Right atrium auricular region (tissue), 2 donors: ENCODE measurements around the gene AKAP17A. TPM values are rescaled to one million over a fixed set of nuclear protein-coding genes. Genes with fewer than 3 reads are reported as not detected.

Experiments used
- DNase-seq: peaks from one replicate; pipeline ENCODE4 v3.0.0-alpha.2; 2019; ENCODE audit warnings: low spot score
- H3K27ac ChIP-seq, 2 donors: fragments of 200-600 bp; sonication (generic); 1 replicate in 1 of 2; 2 replicates in 1 of 2; pipeline ENCODE4 v1.5.1; 2016 to 2019
- H3K27me3 ChIP-seq, 2 donors: fragments of 200-600 bp; sonication (generic); one replicate each; pipeline versions ENCODE4 v1.5.1 to v1.6.0; 2017 to 2019
- H3K36me3 ChIP-seq: fragments of 200-600 bp; sonication (generic); one replicate; pipeline ENCODE4 v1.5.1; 2016
- H3K4me1 ChIP-seq, 2 donors: fragments of 200-600 bp; sonication (generic); one replicate each; pipeline versions ENCODE4 v1.5.1 to v1.6.0; 2017 to 2019
- H3K4me3 ChIP-seq, 2 donors: fragments of 200-600 bp; sonication (generic); 1 replicate in 1 of 2; 2 replicates in 1 of 2; pipeline ENCODE4 v1.5.1; 2017 to 2019; ENCODE audit warnings: mild to moderate bottlenecking in 1 of 2, moderate library complexity in 1 of 2
- H3K9me3 ChIP-seq, 2 donors: fragments of 200-600 bp; sonication (generic); one replicate each; pipeline ENCODE4 v1.5.1; 2019
- total RNA-seq, 2 donors: library from RNA; depleted of rRNA; stranded (reverse); fragments of >200 nt; gene quantifications; one replicate each; pipeline ENCODE4 v1.1.0, GENCODE V29; 2016
- TF ChIP-seq, protein P1 (sequence below), 2 donors: fragments of 200-600 bp; sonication (generic); IDR thresholded peaks; one replicate each; pipeline ENCODE4 v1.5.1; 2019; ENCODE audit warnings: antibody characterized with exemption in 2 of 2

The AKAP17A gene
- total RNA-seq, 2 donors from 2014 or later: 16.0 to 19.3 TPM

- no peak overlapping the region for H3K4me3 ChIP-seq
- TF ChIP-seq, protein P1, sequence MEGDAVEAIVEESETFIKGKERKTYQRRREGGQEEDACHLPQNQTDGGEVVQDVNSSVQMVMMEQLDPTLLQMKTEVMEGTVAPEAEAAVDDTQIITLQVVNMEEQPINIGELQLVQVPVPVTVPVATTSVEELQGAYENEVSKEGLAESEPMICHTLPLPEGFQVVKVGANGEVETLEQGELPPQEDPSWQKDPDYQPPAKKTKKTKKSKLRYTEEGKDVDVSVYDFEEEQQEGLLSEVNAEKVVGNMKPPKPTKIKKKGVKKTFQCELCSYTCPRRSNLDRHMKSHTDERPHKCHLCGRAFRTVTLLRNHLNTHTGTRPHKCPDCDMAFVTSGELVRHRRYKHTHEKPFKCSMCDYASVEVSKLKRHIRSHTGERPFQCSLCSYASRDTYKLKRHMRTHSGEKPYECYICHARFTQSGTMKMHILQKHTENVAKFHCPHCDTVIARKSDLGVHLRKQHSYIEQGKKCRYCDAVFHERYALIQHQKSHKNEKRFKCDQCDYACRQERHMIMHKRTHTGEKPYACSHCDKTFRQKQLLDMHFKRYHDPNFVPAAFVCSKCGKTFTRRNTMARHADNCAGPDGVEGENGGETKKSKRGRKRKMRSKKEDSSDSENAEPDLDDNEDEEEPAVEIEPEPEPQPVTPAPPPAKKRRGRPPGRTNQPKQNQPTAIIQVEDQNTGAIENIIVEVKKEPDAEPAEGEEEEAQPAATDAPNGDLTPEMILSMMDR (IDR thresholded peaks at IDR 0.05): no peak
- peaks cover 65% of the 10 kb centered on the region for H3K36me3 ChIP-seq
- no peaks in the 10 kb centered on the region for H3K4me1 ChIP-seq
- no peak for DNase-seq
- no peak overlapping the region for H3K27ac ChIP-seq
- no peaks in the 10 kb centered on the region for H3K9me3 ChIP-seq
- no peaks in the 10 kb centered on the region for H3K27me3 ChIP-seq
Measured at GRCh38 chrX:1601768-1602085, 10.3 kb downstream of the AKAP17A start.

DNA sequence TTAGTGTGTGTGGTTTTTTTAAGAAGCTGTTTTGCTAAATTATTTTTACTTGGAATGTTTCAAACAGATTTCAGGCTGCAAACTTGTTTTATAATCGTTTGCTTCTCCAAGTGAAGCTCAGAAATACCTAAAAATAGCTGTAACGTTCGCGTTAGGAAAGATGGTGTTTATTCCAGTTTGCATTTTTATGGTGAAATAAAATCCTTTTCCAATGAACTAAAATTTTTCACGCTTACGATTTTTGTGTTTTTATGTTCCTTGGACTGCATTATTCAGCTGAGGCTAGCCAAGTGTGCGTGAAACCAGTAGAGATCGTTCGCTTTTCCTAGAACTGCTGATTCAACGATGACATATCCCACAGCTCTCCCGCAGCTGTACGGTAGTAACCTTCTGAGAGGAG is 10.9 kb downstream of the AKAP17A start:
- Histone ChIP-seq H3K27ac (no peak overlapping the region), H3K4me3 (no peak overlapping the region), H3K27me3 (no peaks in the 10 kb centered on the region), H3K36me3 (peaks cover 59% of the 10 kb centered on the region), H3K4me1 (no peaks in the 10 kb centered on the region), H3K9me3 (no peaks in the 10 kb centered on the region)
- TF ChIP-seq, protein P1 (IDR thresholded peaks at IDR 0.05): no peak
- no peak for DNase-seq

DNA sequence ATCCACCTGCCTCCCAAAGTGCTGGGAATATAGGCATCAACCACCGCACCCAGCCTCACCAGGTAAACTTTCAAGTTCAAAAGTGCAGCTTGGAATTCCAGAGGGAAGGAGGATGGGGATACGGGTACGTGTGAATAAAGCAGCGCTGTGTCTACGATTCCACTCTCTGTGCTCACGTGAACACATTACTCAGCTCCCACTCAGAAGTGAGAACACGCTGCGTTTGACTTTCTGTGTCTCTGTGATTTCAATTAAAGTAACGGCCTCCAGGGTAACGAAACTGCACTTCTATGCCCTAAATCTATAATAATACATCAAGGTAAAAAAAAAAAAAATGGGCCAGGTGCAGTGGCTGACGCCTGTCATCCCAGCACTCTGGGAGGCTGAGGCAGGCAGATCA is 15.1 kb downstream of the AKAP17A start:
- no peak overlapping the region for H3K27ac ChIP-seq
- no peaks in the 10 kb centered on the region for H3K27me3 ChIP-seq
- H3K36me3 ChIP-seq: peaks cover 19% of the 10 kb centered on the region
- H3K4me3 ChIP-seq: no peak overlapping the region
- H3K4me1 ChIP-seq: no peaks in the 10 kb centered on the region
- TF ChIP-seq, protein P1 (IDR thresholded peaks at IDR 0.05): no peak
- no peaks in the 10 kb centered on the region for H3K9me3 ChIP-seq
- no peak for DNase-seq

- no peaks in the 10 kb centered on the region for H3K4me1 ChIP-seq
- no peak for DNase-seq
- H3K27ac ChIP-seq: no peak overlapping the region
- TF ChIP-seq, protein P1 (IDR thresholded peaks at IDR 0.05): no peak
- no peaks in the 10 kb centered on the region for H3K36me3 ChIP-seq
- no peak overlapping the region for H3K4me3 ChIP-seq
- H3K27me3 ChIP-seq: no peaks in the 10 kb centered on the region
- no peaks in the 10 kb centered on the region for H3K9me3 ChIP-seq
Measured at GRCh38 chrX:1609311-1609710, 17.9 kb downstream of the AKAP17A start.

GRCh38 chrX:1609762-1610161 is 18.4 kb downstream of the AKAP17A start:
- H3K4me3 ChIP-seq: no peak overlapping the region
- H3K27ac ChIP-seq: no peak overlapping the region
- no peaks in the 10 kb centered on the region for H3K9me3 ChIP-seq
- no peaks in the 10 kb centered on the region for H3K27me3 ChIP-seq
- no peaks in the 10 kb centered on the region for H3K36me3 ChIP-seq
- no peaks in the 10 kb centered on the region for H3K4me1 ChIP-seq
- DNase-seq: no peak
- TF ChIP-seq, protein P1 (IDR thresholded peaks at IDR 0.05): no peak

GRCh38 chrX:1610166-1610565 is 18.8 kb downstream of the AKAP17A start:
- Histone ChIP-seq H3K9me3 (no peaks in the 10 kb centered on the region), H3K36me3 (no peaks in the 10 kb centered on the region), H3K4me1 (no peaks in the 10 kb centered on the region), H3K27ac (no peak overlapping the region), H3K4me3 (no peak overlapping the region), H3K27me3 (no peaks in the 10 kb centered on the region)
- no peak for DNase-seq
- TF ChIP-seq, protein P1 (IDR thresholded peaks at IDR 0.05): no peak
